RWPE2 (cell line): ENCODE results near the gene KRTAP24-1.
A peak's percentile ranks its signal among the peaks of the same experiment; 100 is the strongest.

Source experiments
- ATAC-seq: fragments of 200-7000 bp; cut with Tn5 transposase; 3 replicates; pipeline ENCODE4 v1.9.1; 2021; ENCODE audit warnings: low read depth
- DNase-seq: peaks from one replicate; pipeline ENCODE4 v3.0.0-alpha.2; 2020; ENCODE audit warnings: low spot score
- H3K27ac ChIP-seq: fragments of 450-650 bp; 2 replicates; pipeline ENCODE4 v1.5.1; 2017; ENCODE audit warnings: mild to moderate bottlenecking; ENCODE audit not compliant: poor library complexity, severe bottlenecking
- H3K27me3 ChIP-seq: fragments of 250-450 bp; sonication (Bioruptor Pico); 2 replicates; pipeline ENCODE4 v1.5.1; 2021; ENCODE audit warnings: mild to moderate bottlenecking, moderate library complexity; ENCODE audit not compliant: insufficient read depth, poor library complexity, severe bottlenecking
- H3K36me3 ChIP-seq: fragments of 250-450 bp; sonication (Bioruptor Pico); 2 replicates; pipeline ENCODE4 v1.5.1; 2020; ENCODE audit warnings: low read depth, mild to moderate bottlenecking, moderate library complexity
- H3K4me1 ChIP-seq: fragments of 250-450 bp; sonication (Bioruptor Pico); 2 replicates; pipeline ENCODE4 v1.5.1; 2021; ENCODE audit warnings: mild to moderate bottlenecking, moderate library complexity; ENCODE audit not compliant: insufficient read depth, poor library complexity, severe bottlenecking
- H3K4me3 ChIP-seq: fragments of 250-450 bp; sonication (Bioruptor Pico); 2 replicates; pipeline ENCODE4 v1.5.1; 2021; ENCODE audit warnings: mild to moderate bottlenecking, moderate library complexity; ENCODE audit not compliant: severe bottlenecking
- H3K9me3 ChIP-seq: fragments of 250-450 bp; sonication (Bioruptor Pico); 2 replicates; pipeline ENCODE4 v1.5.1; 2021; ENCODE audit warnings: mild to moderate bottlenecking, moderate library complexity; ENCODE audit not compliant: severe bottlenecking
- TF ChIP-seq, protein P1 (sequence below): fragments of 450-650 bp; IDR thresholded peaks from one replicate; pipeline ENCODE4 v1.5.1; 2017; ENCODE audit warnings: mild to moderate bottlenecking, moderate library complexity; ENCODE audit not compliant: poor library complexity, severe bottlenecking

KRTAP24-1 gene, protein sequence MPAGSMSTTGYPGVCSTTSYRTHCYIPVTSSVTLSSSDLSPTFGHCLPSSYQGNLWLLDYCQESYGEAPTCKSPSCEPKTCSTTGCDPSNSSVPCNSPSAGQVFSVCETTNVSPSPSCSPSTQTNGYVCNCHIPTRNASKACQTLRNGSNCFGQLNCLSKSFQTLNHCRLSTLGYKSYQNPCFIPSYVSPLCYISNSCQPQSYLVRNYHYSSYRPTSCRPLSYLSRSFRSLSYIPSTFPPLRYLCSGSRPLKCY

DNA sequence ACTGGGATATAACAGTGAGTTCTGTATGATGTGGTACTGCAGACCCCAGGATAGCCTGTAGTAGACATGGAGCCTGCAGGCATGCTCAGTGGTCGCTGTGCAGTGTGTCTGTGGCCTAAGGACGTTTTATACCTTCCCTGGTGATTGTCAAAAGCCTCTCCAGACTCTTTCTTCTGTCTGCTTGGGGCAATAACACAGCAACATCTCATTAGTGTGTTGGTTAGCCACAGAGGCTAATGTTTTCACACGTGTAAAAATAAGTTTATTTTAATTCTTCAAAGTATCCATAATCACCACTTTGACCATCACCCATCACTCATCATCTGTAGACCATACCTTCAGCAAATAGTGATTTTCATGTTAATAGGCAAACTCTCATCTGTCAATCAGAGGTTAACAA, at the start of gene KRTAP24-1:
Gene KRTAP24-1, minus strand, starts transcription at position 101 of the 400 bp plus-strand sequence. Its CDS starts 18 bp downstream, at position 83.
- no peak within 1 kb of the TSS for H3K4me3 ChIP-seq

DNA sequence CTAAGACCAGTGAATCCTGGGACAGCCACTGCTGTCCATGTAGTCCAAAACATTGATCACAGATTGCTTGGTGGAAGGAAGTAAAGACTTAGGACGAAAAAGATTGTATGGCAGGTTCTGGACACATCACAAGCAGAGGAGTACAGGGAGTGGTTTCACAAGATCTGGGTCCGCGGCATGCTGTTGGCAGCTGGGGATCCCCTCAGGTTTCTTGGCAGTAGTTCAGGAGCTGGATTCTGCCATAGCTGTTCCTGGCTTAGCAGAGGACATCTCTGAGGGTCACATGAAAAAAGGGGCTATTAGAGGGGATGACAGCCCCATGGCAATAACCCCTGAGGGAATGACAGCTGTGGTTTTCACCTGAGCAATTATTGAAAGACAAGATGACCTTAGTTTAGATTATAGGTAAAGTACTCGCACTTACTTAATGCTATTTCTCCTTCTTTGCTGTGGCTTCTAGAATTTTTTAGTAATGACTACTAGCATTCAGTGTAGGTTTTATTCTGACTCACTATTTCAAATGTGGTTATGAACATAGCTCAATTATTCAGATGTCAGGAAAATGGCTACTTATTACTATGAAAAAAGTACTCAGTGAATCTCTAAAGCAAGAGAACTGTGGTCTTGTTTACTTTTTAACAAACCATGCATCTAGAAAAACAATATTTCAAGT, 46.6 kb upstream of the KRTAP24-1 start:
- Histone ChIP-seq H3K27me3 (no peaks in the 10 kb centered on the region), H3K4me3 (no peak overlapping the region), H3K36me3 (no peaks in the 10 kb centered on the region), H3K9me3 (no peaks in the 10 kb centered on the region), H3K27ac (no peak overlapping the region), H3K4me1 (peaks cover 3% of the 10 kb centered on the region)
- TF ChIP-seq, protein P1, sequence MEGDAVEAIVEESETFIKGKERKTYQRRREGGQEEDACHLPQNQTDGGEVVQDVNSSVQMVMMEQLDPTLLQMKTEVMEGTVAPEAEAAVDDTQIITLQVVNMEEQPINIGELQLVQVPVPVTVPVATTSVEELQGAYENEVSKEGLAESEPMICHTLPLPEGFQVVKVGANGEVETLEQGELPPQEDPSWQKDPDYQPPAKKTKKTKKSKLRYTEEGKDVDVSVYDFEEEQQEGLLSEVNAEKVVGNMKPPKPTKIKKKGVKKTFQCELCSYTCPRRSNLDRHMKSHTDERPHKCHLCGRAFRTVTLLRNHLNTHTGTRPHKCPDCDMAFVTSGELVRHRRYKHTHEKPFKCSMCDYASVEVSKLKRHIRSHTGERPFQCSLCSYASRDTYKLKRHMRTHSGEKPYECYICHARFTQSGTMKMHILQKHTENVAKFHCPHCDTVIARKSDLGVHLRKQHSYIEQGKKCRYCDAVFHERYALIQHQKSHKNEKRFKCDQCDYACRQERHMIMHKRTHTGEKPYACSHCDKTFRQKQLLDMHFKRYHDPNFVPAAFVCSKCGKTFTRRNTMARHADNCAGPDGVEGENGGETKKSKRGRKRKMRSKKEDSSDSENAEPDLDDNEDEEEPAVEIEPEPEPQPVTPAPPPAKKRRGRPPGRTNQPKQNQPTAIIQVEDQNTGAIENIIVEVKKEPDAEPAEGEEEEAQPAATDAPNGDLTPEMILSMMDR = no peak
- ATAC-seq (peak; percentile 83), DNase-seq (no peak)

More for the DNA sequence above, at the start of gene KRTAP24-1:
- H3K9me3 ChIP-seq = no peaks in the 10 kb centered on the region
- H3K27me3 ChIP-seq = peaks cover 13% of the 10 kb centered on the region
- no peaks in the 10 kb centered on the region for H3K4me1 ChIP-seq
- TF ChIP-seq, protein P1 = no peak
- DNase-seq = no peak
- H3K27ac ChIP-seq = no peak within 1 kb of the TSS
- ATAC-seq = no peak
- H3K36me3 ChIP-seq = no peaks in the 10 kb centered on the region

DNA sequence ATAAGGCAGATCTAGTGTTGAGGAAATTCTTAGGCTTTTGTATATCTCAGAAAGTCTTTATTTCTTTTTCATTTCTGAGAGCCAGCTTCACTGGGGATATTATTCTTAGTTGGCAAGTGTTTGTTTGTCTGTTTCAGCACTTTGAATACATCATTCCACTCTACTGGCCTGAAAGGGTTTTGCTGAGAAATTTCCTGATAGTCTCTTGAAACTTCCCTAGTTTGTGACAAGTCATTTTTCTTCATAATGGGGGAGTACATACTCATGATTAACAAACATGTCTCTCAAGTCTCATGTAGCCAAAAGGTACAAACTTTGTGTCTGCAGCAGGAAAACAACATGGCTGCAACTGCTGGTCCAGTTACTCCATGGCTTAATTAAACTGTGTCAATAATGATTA, 43.6 kb upstream of the KRTAP24-1 start:
- Histone ChIP-seq H3K4me3 (no peak overlapping the region), H3K9me3 (no peaks in the 10 kb centered on the region), H3K27ac (no peak overlapping the region), H3K4me1 (peaks cover 3% of the 10 kb centered on the region), H3K36me3 (no peaks in the 10 kb centered on the region), H3K27me3 (no peaks in the 10 kb centered on the region)
- TF ChIP-seq, protein P1 = no peak
- ATAC-seq = no peak
- DNase-seq = no peak

DNA sequence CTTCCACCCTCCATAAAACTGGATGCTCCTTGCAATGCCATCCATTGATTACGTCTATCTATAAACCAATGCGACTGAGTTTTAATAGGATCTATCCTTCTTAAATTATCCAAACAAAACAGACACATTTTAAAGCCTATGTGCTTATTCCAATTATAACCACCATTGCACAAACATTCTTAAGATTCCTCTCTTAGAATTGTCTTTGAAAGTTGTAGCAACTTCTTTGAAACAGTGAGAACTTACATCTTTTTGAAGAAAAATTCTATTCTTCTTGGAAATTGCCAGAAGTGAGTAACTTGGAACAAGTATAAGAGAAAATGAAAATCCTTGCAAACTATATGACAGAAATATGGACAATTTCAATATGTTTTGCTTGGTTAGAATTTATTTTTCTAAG, 37.5 kb upstream of the KRTAP24-1 start, which contains the start of gene KRTAP26-1:
Gene KRTAP26-1, minus strand, starts transcription at position 101 of the 400 bp plus-strand sequence. CDS start 280 bp downstream, outside the sequence.
- H3K27ac ChIP-seq = no peak within 1 kb of the TSS
- no peak within 1 kb of the TSS for H3K4me3 ChIP-seq
- no peak for DNase-seq
- H3K36me3 ChIP-seq = no peaks in the 10 kb centered on the region
- H3K4me1 ChIP-seq = no peaks in the 10 kb centered on the region
- H3K27me3 ChIP-seq = no peaks in the 10 kb centered on the region
- TF ChIP-seq, protein P1 = no peak
- H3K9me3 ChIP-seq = no peaks in the 10 kb centered on the region
- ATAC-seq = no peak

DNA sequence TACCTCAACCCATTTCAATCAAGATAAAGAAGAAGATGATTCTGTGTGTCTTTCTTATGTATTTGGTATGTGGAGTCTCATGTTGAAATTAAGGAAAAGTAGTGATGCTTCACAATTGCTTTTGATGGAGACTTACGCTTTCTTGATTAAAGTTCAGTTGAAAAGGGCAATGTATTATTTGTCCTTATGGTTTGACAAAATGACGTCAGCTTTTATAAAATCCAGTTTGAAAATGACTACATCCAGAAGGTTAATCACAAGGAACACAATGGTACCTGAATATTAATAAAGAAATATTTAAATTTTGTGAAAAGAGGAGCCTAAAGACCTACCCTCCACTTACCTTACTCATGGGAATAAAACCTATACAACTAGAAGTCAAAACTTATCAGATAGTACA, 33.0 kb upstream of the KRTAP24-1 start:
- no peak for ATAC-seq
- Histone ChIP-seq H3K9me3 (no peaks in the 10 kb centered on the region), H3K27me3 (peaks cover 3% of the 10 kb centered on the region), H3K4me3 (no peak overlapping the region), H3K4me1 (no peaks in the 10 kb centered on the region), H3K27ac (no peak overlapping the region), H3K36me3 (no peaks in the 10 kb centered on the region)
- DNase-seq = no peak
- TF ChIP-seq, protein P1 = no peak
